ENCODE measurements around the gene FAM237B. TPM values are rescaled to one million over a fixed set of nuclear protein-coding genes. Genes with fewer than 3 reads are reported as not detected.

FAM237B gene
- total and polyA plus RNA-seq, 2 donors from 2014 or later: not detected

DNA sequence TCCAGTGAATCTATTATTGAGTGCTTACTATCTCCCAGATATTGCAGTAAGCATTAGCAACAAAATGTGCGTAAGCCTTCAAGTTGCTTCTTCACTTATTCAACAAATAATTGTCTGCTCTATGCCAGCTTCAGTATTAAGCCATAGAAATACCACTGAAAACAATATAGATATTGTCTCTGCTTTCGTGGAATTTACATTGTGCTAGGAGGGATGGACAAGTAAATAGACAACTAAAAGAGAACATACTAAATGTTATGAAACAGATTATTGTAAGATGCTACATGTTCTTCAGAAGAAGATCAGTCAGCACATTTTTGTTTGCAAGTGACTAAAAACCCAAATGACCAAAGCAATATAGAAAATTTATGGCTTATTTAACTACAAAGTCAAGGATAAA is 48.9 kb downstream of the FAM237B start:
- no peaks in the 10 kb centered on the region for H3K36me3 ChIP-seq (ENCODE audit: control insufficient read depth in 2 of 3, insufficient read depth in 3 of 3, low read length in 3 of 3)
- FAIRE-seq (no peak), DNase-seq (no peak)
- no peaks in the 10 kb centered on the region for H3K27me3 ChIP-seq (ENCODE audit: control insufficient read depth, insufficient read depth, low read length)
- no peak overlapping the region for H3K9ac ChIP-seq (ENCODE audit: low read length in 3 of 3)
- peaks cover 0 to 6% (median 0%) of the 10 kb centered on the region in 3 donors for H3K4me1 ChIP-seq (ENCODE audit: control insufficient read depth in 2 of 3, insufficient read depth in 2 of 3, low read depth in 1 of 3, low read length in 3 of 3)
- TF ChIP-seq, protein P1, sequence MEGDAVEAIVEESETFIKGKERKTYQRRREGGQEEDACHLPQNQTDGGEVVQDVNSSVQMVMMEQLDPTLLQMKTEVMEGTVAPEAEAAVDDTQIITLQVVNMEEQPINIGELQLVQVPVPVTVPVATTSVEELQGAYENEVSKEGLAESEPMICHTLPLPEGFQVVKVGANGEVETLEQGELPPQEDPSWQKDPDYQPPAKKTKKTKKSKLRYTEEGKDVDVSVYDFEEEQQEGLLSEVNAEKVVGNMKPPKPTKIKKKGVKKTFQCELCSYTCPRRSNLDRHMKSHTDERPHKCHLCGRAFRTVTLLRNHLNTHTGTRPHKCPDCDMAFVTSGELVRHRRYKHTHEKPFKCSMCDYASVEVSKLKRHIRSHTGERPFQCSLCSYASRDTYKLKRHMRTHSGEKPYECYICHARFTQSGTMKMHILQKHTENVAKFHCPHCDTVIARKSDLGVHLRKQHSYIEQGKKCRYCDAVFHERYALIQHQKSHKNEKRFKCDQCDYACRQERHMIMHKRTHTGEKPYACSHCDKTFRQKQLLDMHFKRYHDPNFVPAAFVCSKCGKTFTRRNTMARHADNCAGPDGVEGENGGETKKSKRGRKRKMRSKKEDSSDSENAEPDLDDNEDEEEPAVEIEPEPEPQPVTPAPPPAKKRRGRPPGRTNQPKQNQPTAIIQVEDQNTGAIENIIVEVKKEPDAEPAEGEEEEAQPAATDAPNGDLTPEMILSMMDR (IDR thresholded peaks at IDR 0.05; ENCODE audit: borderline replicate concordance, extremely low read depth, insufficient read depth): no peak
- intact Hi-C loops (cut with DNase I): no loop called here
- no peak overlapping the region for H3K4me3 ChIP-seq (ENCODE audit: low read length in 3 of 3)
- H3K27ac ChIP-seq (ENCODE audit: low read depth in 2 of 2, low read length in 2 of 2): no peak overlapping the region
- no peaks in the 10 kb centered on the region for H3K9me3 ChIP-seq (ENCODE audit: control insufficient read depth in 2 of 3, insufficient read depth in 1 of 3, low read length in 3 of 3)

DNA sequence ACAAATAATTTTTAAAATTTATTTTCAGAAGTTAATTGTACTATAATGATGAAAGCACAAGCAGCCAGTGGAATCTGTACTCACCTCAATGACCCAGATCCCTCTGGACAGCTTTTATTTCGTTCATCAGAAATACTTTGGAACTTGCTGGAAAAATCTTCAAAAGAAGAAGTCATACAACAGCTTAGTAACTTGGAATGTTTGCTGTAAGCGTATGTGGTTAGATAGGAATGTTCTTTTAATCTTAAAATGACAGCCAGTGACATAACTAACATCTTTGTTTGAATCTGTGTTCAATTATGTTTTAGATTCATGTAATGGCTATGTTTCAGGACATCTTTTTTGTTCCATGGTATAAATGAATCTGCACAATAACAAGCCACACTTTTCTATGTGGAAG is 49.4 kb downstream of the FAM237B start:
- Histone ChIP-seq H3K36me3 (ENCODE audit: control insufficient read depth in 2 of 3, insufficient read depth in 3 of 3, low read length in 3 of 3) (no peaks in the 10 kb centered on the region), H3K27ac (ENCODE audit: low read depth in 2 of 2, low read length in 2 of 2) (no peak overlapping the region), H3K27me3 (ENCODE audit: control insufficient read depth, insufficient read depth, low read length) (no peaks in the 10 kb centered on the region), H3K9ac (ENCODE audit: low read length in 3 of 3) (no peak overlapping the region), H3K4me3 (ENCODE audit: low read length in 3 of 3) (no peak overlapping the region), H3K4me1 (ENCODE audit: control insufficient read depth in 2 of 3, insufficient read depth in 2 of 3, low read depth in 1 of 3, low read length in 3 of 3) (peaks cover 0 to 6% (median 0%) of the 10 kb centered on the region in 3 donors), H3K9me3 (ENCODE audit: control insufficient read depth in 2 of 3, insufficient read depth in 1 of 3, low read length in 3 of 3) (no peaks in the 10 kb centered on the region)
- no peak for DNase-seq
- FAIRE-seq: no peak
- intact Hi-C loops (cut with DNase I): no loop called here
- TF ChIP-seq, protein P1 (IDR thresholded peaks at IDR 0.05; ENCODE audit: borderline replicate concordance, extremely low read depth, insufficient read depth): no peak

DNA sequence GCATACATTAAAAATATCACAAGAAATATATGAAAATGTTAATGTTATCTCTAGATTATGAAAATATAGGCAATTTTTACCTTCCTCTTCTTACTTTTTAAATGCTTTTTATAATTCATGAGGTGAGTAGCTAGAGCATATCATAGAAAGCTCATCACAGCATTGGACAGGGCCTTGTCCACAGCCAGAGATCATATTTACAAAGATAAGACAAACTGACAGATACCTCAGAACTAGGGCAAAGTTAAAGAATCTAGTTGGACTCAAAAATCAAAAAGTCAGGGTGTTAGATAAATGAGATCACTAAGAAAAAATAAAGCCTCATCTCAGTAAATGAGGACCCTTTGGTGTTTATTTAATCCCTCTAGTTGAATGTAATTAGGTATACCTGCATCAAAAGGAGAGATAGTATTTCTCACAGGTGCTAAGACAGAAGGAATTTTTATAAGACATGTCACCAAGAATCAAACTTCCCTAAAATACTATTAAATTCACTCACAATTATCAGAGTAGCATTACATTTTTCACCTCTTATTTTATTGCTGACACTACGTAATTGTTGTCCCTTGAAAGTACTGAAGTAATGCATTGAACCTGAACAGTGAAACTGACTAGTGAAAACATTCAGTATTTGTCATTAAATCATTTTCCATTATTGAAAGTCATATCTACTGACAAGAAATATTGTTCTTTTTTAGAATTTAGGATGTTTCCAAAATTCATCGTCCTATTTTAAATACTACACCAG is 50.5 kb downstream of the FAM237B start:
- Histone ChIP-seq H3K27ac (ENCODE audit: low read depth in 2 of 2, low read length in 2 of 2) (no peak overlapping the region), H3K4me1 (ENCODE audit: control insufficient read depth in 2 of 3, insufficient read depth in 2 of 3, low read depth in 1 of 3, low read length in 3 of 3) (peaks cover 0 to 6% (median 0%) of the 10 kb centered on the region in 3 donors), H3K27me3 (ENCODE audit: control insufficient read depth, insufficient read depth, low read length) (no peaks in the 10 kb centered on the region), H3K9ac (ENCODE audit: low read length in 3 of 3) (no peak overlapping the region), H3K4me3 (ENCODE audit: low read length in 3 of 3) (no peak overlapping the region), H3K9me3 (ENCODE audit: control insufficient read depth in 2 of 3, insufficient read depth in 1 of 3, low read length in 3 of 3) (no peaks in the 10 kb centered on the region), H3K36me3 (ENCODE audit: control insufficient read depth in 2 of 3, insufficient read depth in 3 of 3, low read length in 3 of 3) (no peaks in the 10 kb centered on the region)
- TF ChIP-seq, protein P1 (IDR thresholded peaks at IDR 0.05; ENCODE audit: borderline replicate concordance, extremely low read depth, insufficient read depth): no peak
- no peak for FAIRE-seq
- intact Hi-C loops (cut with DNase I): no loop called here
- no peak for DNase-seq

Measured in kidney (tissue), 14 donors.